SK-N-SH (cell line): ENCODE results near the gene VTCN1. TPM values are rescaled to one million over a fixed set of nuclear protein-coding genes. Genes with fewer than 3 reads are reported as not detected.
A peak's percentile ranks its signal among the peaks of the same experiment; 100 is the strongest.

Experiments
- CTCF ChIA-PET: fragments of 300-600, 350-600 bp; formaldehyde crosslinking; extraction: SDS; loops from one replicate; lab custom pipeline; 2021; lab: Yijun Ruan, JAX
- POLR2A ChIA-PET: fragments of 350-600 bp; sonication (Branson Sonifier 250); formaldehyde crosslinking; extraction: SDS; loops from one replicate; lab custom pipeline; 2020; ENCODE audit warnings: antibody characterized with exemption, inconsistent platforms; lab: Yijun Ruan, JAX
- DNase-seq: peaks from one replicate; pipeline ENCODE4 v3.0.0; 2012
- H2AFZ ChIP-seq: fragments of 200-600 bp; sonication (generic); 2 replicates; pipeline ENCODE4 v1.8.1; 2016; ENCODE audit warnings: antibody characterized with exemption, mild to moderate bottlenecking, low read depth
- H3F3A ChIP-seq: fragments of 200-600 bp; sonication (generic); replicated peaks from 2 replicates; pipeline ENCODE3; 2016; ENCODE audit warnings: antibody characterized with exemption, mild to moderate bottlenecking; ENCODE audit not compliant: insufficient read depth
- H3K27ac ChIP-seq, 2 experiments: fragments of 200-500 bp in 1 of 2; fragments of 200-600 bp in 1 of 2; sonication (Bioruptor generic) in 1 of 2; sonication (generic), shearing (Covaris generic) in 1 of 2; 2 replicates each; pipeline versions ENCODE4 v1.5.1 to v1.6.1; 2014 to 2016; ENCODE audit warnings: low read depth in 2 of 2, inconsistent platforms in 1 of 2, low read length in 1 of 2, mild to moderate bottlenecking in 1 of 2, mixed read lengths in 1 of 2
- H3K27me3 ChIP-seq: fragments of 200-600 bp; sonication (generic), shearing (Covaris generic); 2 replicates; pipeline ENCODE4 v1.6.1; 2016; ENCODE audit warnings: mixed run types; ENCODE audit not compliant: insufficient read depth
- H3K36me3 ChIP-seq, 2 experiments: fragments of 200-500 bp in 1 of 2; fragments of 200-600 bp in 1 of 2; sonication (Bioruptor generic) in 1 of 2; sonication (generic) in 1 of 2; replicated peaks in 1 of 2; 2 replicates each; pipeline versions ENCODE3 to v1.5.1; 2014 to 2016; ENCODE audit warnings: low read length in 1 of 2, mild to moderate bottlenecking in 1 of 2; ENCODE audit not compliant: insufficient read depth in 2 of 2, control insufficient read depth in 1 of 2
- H3K4me1 ChIP-seq, 2 experiments: fragments of 200-500 bp in 1 of 2; fragments of 200-600 bp in 1 of 2; sonication (Bioruptor generic) in 1 of 2; sonication (generic), shearing (Covaris generic) in 1 of 2; 2 replicates each; pipeline versions ENCODE4 v1.5.1 to v1.6.1; 2014 to 2016; ENCODE audit warnings: low read depth in 1 of 2, low read length in 1 of 2, mixed run types in 1 of 2; ENCODE audit not compliant: insufficient read depth in 2 of 2, control insufficient read depth in 1 of 2
- H3K4me2 ChIP-seq: fragments of 200-600 bp; sonication (generic), shearing (Covaris generic); 2 replicates; pipeline ENCODE4 v1.6.1; 2017; ENCODE audit warnings: mixed run types
- H3K4me3 ChIP-seq, 2 experiments: fragments of 200-500 bp in 1 of 2; fragments of 200-600 bp in 1 of 2; sonication (Bioruptor generic) in 1 of 2; sonication (generic), shearing (Covaris generic) in 1 of 2; 2 replicates each; pipeline versions ENCODE4 v1.5.1 to v1.8.1; 2014 to 2016; ENCODE audit warnings: low read depth in 2 of 2, inconsistent platforms in 1 of 2, low read length in 1 of 2, mild to moderate bottlenecking in 1 of 2, mixed read lengths in 1 of 2, moderate library complexity in 1 of 2
- H3K79me2 ChIP-seq: fragments of 200-600 bp; sonication (generic); 2 replicates; pipeline ENCODE4 v1.8.1; 2017; ENCODE audit warnings: mild to moderate bottlenecking; ENCODE audit not compliant: insufficient read depth
- H3K9ac ChIP-seq: fragments of 200-600 bp; sonication (generic); 2 replicates; pipeline ENCODE4 v1.6.1; 2017; ENCODE audit warnings: mixed run types
- H3K9me2 ChIP-seq: fragments of 200-600 bp; sonication (generic); 2 replicates; pipeline ENCODE4 v1.6.1; 2017; ENCODE audit warnings: mixed run types
- H3K9me3 ChIP-seq: fragments of 200-600 bp; sonication (generic); 2 replicates; pipeline ENCODE4 v1.6.1; 2017; ENCODE audit warnings: mixed run types, mild to moderate bottlenecking, moderate library complexity
- H4K20me1 ChIP-seq: fragments of 200-600 bp; sonication (generic); 2 replicates; pipeline ENCODE4 v1.6.1; 2017; ENCODE audit warnings: mild to moderate bottlenecking, mixed run types; ENCODE audit not compliant: insufficient read depth
- CTCF ChIP-seq: fragments of 200-600 bp; sonication (generic); IDR thresholded peaks from 2 replicates; pipeline ENCODE4 v1.6.1; 2017; ENCODE audit warnings: antibody characterized with exemption, mild to moderate bottlenecking, moderate library complexity
- FOXJ3 ChIP-seq: sonication (generic); formaldehyde crosslinking; IDR thresholded peaks from 2 replicates; pipeline ENCODE4 v1.5.1; 2020; ENCODE audit warnings: mild to moderate bottlenecking, missing genetic modification reagents
- FOXM1 ChIP-seq: IDR thresholded peaks from 2 replicates; pipeline ENCODE4 v1.4.0; 2012; ENCODE audit warnings: low read depth, mild to moderate bottlenecking
- IRF3 ChIP-seq: fragments of 150-350 bp; IDR thresholded peaks from 2 replicates; pipeline ENCODE4 v1.6.1; 2016; ENCODE audit warnings: mild to moderate bottlenecking, low read depth, low read length
- MEF2A ChIP-seq: IDR thresholded peaks from 2 replicates; pipeline ENCODE4 v1.4.0; 2012; ENCODE audit warnings: low read depth, borderline replicate concordance
- NFIC ChIP-seq: IDR thresholded peaks from 2 replicates; pipeline ENCODE4 v1.4.0; 2012; ENCODE audit warnings: borderline replicate concordance
- NRF1 ChIP-seq: IDR thresholded peaks from 2 replicates; pipeline ENCODE4 v1.6.1; 2012; ENCODE audit warnings: low read depth, mild to moderate bottlenecking, low read length
- PBX3 ChIP-seq: IDR thresholded peaks from 2 replicates; pipeline ENCODE4; 2012
- RAD21 ChIP-seq: IDR thresholded peaks from 2 replicates; pipeline ENCODE4 v1.6.1; 2012; ENCODE audit warnings: mild to moderate bottlenecking, low read length
- RCOR1 ChIP-seq: fragments of 150-350 bp; IDR thresholded peaks from 2 replicates; pipeline ENCODE4 v1.6.1; 2017; ENCODE audit warnings: antibody characterized with exemption, low read length
- TAF1 ChIP-seq: IDR thresholded peaks from 2 replicates; pipeline ENCODE4 v1.6.1; 2012; ENCODE audit warnings: low read depth, mild to moderate bottlenecking, low read length, moderate library complexity, borderline replicate concordance
- TCF12 ChIP-seq: IDR thresholded peaks from 2 replicates; pipeline ENCODE4 v1.4.0; 2012
- USF2 ChIP-seq: fragments of 150-350 bp; IDR thresholded peaks from 2 replicates; pipeline ENCODE4 v1.6.1; 2017; ENCODE audit warnings: antibody characterized with exemption, low read length, low read depth, borderline replicate concordance
- YY1 ChIP-seq: IDR thresholded peaks from 2 replicates; pipeline ENCODE4 v1.4.0; 2012; ENCODE audit warnings: low read depth, mild to moderate bottlenecking
- WGBS: methylation state at CpG from one replicate; pipeline ENCODE4 v1.1.6; 2017; ENCODE audit warnings: low lambda C conversion rate; 5-methylcytosine and 5-hydroxymethylcytosine counted together
- polyA plus RNA-seq, 3 experiments: library from polyadenylated mRNA; depleted of rRNA; stranded (reverse); fragments of >200 nt; gene quantifications; 2 replicates each; pipeline ENCODE4 v1.2.3, GENCODE V29; 2012
- TF ChIP-seq, protein P1 (sequence below): IDR thresholded peaks from 2 replicates; pipeline ENCODE4 v1.4.0; 2012; ENCODE audit warnings: low read depth

Gene VTCN1
- polyA plus RNA-seq, 1 of the 3 experiments (the other 2 are of a cell fraction), result not detected

DNA sequence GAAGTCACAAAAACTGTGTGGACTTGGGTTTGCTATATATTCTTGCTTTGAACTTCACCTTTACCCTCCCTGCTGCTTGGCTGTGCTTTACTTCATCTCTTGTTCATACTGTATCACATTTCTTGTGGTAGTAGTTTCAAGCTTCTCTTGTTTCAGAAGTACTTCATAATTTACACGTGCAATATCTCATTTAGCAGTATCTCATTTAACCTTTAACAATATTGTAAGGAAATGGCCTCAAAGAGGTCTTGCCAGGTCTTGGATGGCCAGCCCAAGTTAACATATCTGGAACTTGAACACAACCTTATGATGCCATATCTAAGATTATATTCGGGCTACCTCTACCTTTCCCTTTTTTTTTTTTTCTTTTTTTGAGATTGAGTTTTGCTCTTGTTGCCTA is 87.5 kb downstream of the VTCN1 start:
- WGBS, result 94% methylated on average over 2 of the region's 2 CpGs
- H3K9ac ChIP-seq, result no peak overlapping the region
- H3K27me3 ChIP-seq, result no peaks in the 10 kb centered on the region
- H3K36me3 ChIP-seq, result no peaks in the 10 kb centered on the region
- DNase-seq, result no peak
- ChIA-PET POLR2A (no interaction called here), CTCF (interaction anchor here (0.6 to 3.8 kb wide), 9 partner anchors 9 to 398 kb away, joined by 3 to 27 read pairs (median 4); no protein-coding TSS in a partner anchor)
- no peaks in the 10 kb centered on the region for H3K9me2 ChIP-seq
- no peaks in the 10 kb centered on the region for H4K20me1 ChIP-seq
- H3F3A ChIP-seq, result no peaks in the 10 kb centered on the region
- H3K9me3 ChIP-seq, result no peaks in the 10 kb centered on the region
- TF ChIP-seq CTCF (no peak), FOXM1 (no peak), NFIC (no peak), USF2 (no peak), MEF2A (no peak)
- TF ChIP-seq, protein P1, sequence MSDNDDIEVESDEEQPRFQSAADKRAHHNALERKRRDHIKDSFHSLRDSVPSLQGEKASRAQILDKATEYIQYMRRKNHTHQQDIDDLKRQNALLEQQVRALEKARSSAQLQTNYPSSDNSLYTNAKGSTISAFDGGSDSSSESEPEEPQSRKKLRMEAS, result no peak
- H3K4me3 ChIP-seq, result no peak overlapping the region
- peaks cover 6% of the 10 kb centered on the region for H3K79me2 ChIP-seq
- H3K4me1 ChIP-seq, result peaks cover 9 to 10% of the 10 kb centered on the region in 2 experiments; a peak in 3 of 4 replicates
- H3K4me2 ChIP-seq, result no peak overlapping the region
- no peak overlapping the region for H3K27ac ChIP-seq
- no peak overlapping the region for H2AFZ ChIP-seq

DNA sequence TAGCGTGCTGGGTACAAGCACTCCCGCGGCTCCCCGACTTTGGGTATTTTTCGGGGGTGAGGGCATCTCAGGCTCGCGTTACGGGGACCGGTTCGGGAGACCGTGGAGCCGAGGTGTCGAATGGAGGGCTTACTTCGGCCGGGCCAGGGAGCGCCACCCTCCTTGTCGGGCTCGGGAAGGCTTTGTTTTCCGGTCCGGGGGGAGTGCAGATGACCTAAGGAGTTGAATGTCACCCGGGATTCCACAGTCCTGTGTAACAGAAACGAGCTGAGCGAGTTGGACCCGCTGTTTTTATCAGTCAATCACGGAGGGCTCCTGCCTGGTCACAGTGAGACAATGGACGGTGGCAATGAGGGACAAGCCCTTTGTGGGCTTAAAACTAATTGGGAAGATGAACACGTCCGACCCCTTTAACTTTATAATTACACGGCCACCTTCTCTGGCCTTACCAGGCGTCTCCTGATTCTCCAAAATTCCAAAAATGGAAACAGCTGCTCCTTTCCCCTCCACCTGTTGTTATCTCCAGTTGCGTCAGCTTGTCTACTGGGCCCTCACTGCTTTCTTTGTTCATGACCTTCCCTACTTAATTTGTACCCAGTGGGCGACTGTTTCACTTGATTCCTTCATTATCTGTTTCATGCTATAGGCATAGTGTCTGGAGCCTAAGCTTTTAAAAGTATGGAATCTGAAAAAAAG is 88.2 kb downstream of the VTCN1 start:
- peaks cover 4 to 10% of the 10 kb centered on the region in 2 experiments; a peak in 2 of 4 replicates for H3K4me1 ChIP-seq
- no peak for TF ChIP-seq RCOR1
- no peak for TF ChIP-seq TCF12
- TF ChIP-seq FOXJ3 (CRISPR knock-in tag), result no peak
- TF ChIP-seq IRF3, result no peak
- TF ChIP-seq USF2, result no peak
- no peak for TF ChIP-seq YY1
- no peak for TF ChIP-seq TAF1
- no peak for TF ChIP-seq NRF1
- TF ChIP-seq RAD21, result no peak
- no peak for TF ChIP-seq PBX3
- H3K27ac ChIP-seq, result peak overlapping the region; percentile 34 to 88; a peak in 2 of 4 replicates

More for the DNA sequence above, 88.2 kb downstream of the VTCN1 start:
- no peak for DNase-seq
- Histone ChIP-seq H3K9ac (peak overlapping the region; percentile 90; the same call in 1 of the 2 replicates), H3K4me2 (peak overlapping the region; percentile 84; the same call in 1 of the 2 replicates), H3K9me3 (no peaks in the 10 kb centered on the region), H3K9me2 (no peaks in the 10 kb centered on the region), H3K4me3 (peak overlapping the region; percentile 66 to 80; a peak in 3 of 4 replicates), H3K27me3 (no peaks in the 10 kb centered on the region), H3K79me2 (peaks cover 6% of the 10 kb centered on the region), H3K36me3 (no peaks in the 10 kb centered on the region), H2AFZ (peak overlapping the region; percentile 96), H3F3A (no peaks in the 10 kb centered on the region), H4K20me1 (no peaks in the 10 kb centered on the region)
- WGBS, result 61% methylated on average over 21 of the region's 32 CpGs
- CTCF ChIA-PET, result interaction anchor here (0.6 to 3.8 kb wide), 21 partner anchors 9 to 414 kb away, joined by 3 to 27 read pairs (median 3); partner anchors contain the start of genes TTF2 and VTCN1
- POLR2A ChIA-PET, result no interaction called here
